IMR-90 (cell line): ENCODE results near the gene TCEAL6. TPM values are rescaled to one million over a fixed set of nuclear protein-coding genes. Genes with fewer than 3 reads are reported as not detected.

ENCODE experiments used
- ATAC-seq: fragments of 200-7000 bp; cut with Tn5 transposase; 2 replicates; pipeline ENCODE4 v1.9.1; 2020; ENCODE audit warnings: low read depth, mild to moderate bottlenecking, moderate library complexity
- BruUV-seq: library from RNA; stranded (reverse); fragments of 400-500 nt; replicated peaks from 2 replicates; lab custom pipeline; 2021; lab: Mats Ljungman, UMichigan
- CTCF ChIA-PET: fragments of 300-600 bp; formaldehyde crosslinking; extraction: SDS; loops from one replicate; lab custom pipeline; 2021; ENCODE audit warnings: antibody characterized with exemption; lab: Yijun Ruan, JAX
- POLR2A ChIA-PET: fragments of 300-600 bp; sonication (Branson Sonifier 250); formaldehyde crosslinking; loops from one replicate; lab custom pipeline; 2022; ENCODE audit warnings: antibody characterized with exemption; ENCODE audit not compliant: unreplicated experiment; lab: Charles Lee
- DNase-seq: peaks from one replicate; pipeline ENCODE4 v3.0.0; 2013
- H2AFZ ChIP-seq: replicated peaks from 2 replicates; pipeline ENCODE3; 2013; ENCODE audit warnings: low read length, mild to moderate bottlenecking; ENCODE audit not compliant: poor library complexity
- H2AK5ac ChIP-seq: 2 replicates; pipeline ENCODE4 v1.6.1; 2013; ENCODE audit warnings: low read depth, low read length, inconsistent platforms
- H2AK9ac ChIP-seq: replicated peaks from 2 replicates; pipeline ENCODE3; 2013; ENCODE audit warnings: mild to moderate bottlenecking, low read depth, low read length, moderate library complexity; ENCODE audit not compliant: poor library complexity
- H2BK120ac ChIP-seq: 2 replicates; pipeline ENCODE4 v1.6.1; 2013; ENCODE audit warnings: low read depth, low read length, inconsistent platforms
- H2BK15ac ChIP-seq: 3 replicates; pipeline ENCODE4 v1.6.1; 2013; ENCODE audit warnings: low read depth, low read length, inconsistent platforms
- H2BK20ac ChIP-seq: 2 replicates; pipeline ENCODE4 v1.6.1; 2013; ENCODE audit warnings: low read depth, mild to moderate bottlenecking, inconsistent platforms, low read length, moderate library complexity
- H2BK5ac ChIP-seq: 2 replicates; pipeline ENCODE4 v1.6.1; 2013; ENCODE audit warnings: mild to moderate bottlenecking, low read depth, low read length, inconsistent platforms; ENCODE audit not compliant: poor library complexity, severe bottlenecking
- H3K14ac ChIP-seq: replicated peaks from 2 replicates; pipeline ENCODE4 v1.6.1; 2013; ENCODE audit warnings: low read depth, low read length, inconsistent platforms
- H3K18ac ChIP-seq: 2 replicates; pipeline ENCODE4 v1.6.1; 2013; ENCODE audit warnings: low read depth, low read length, control low read depth
- H3K23ac ChIP-seq: 2 replicates; pipeline ENCODE4 v1.6.1; 2013; ENCODE audit warnings: low read depth, low read length, inconsistent platforms
- H3K27ac ChIP-seq: 2 replicates; pipeline ENCODE4 v1.5.1; 2013; ENCODE audit warnings: mild to moderate bottlenecking, control low read depth, low read length; ENCODE audit not compliant: insufficient read depth
- H3K27me3 ChIP-seq: 2 replicates; pipeline ENCODE4 v1.6.1; 2013; ENCODE audit warnings: low read length; ENCODE audit not compliant: control insufficient read depth, insufficient read depth
- H3K36me3 ChIP-seq: 2 replicates; pipeline ENCODE4 v1.6.1; 2013; ENCODE audit warnings: low read length, mixed read lengths; ENCODE audit not compliant: control insufficient read depth, insufficient read depth
- H3K4ac ChIP-seq: 2 replicates; pipeline ENCODE4 v1.6.1; 2013; ENCODE audit warnings: low read depth, low read length, inconsistent platforms
- H3K4me1 ChIP-seq: 2 replicates; pipeline ENCODE4 v1.6.1; 2013; ENCODE audit warnings: low read length, mixed read lengths; ENCODE audit not compliant: control insufficient read depth, insufficient read depth
- H3K4me2 ChIP-seq: 2 replicates; pipeline ENCODE4 v1.6.1; 2013; ENCODE audit warnings: low read depth, mild to moderate bottlenecking, control low read depth, low read length, moderate library complexity
- H3K4me3 ChIP-seq: 2 replicates; pipeline ENCODE4 v1.5.1; 2013; ENCODE audit warnings: low read depth, mild to moderate bottlenecking, control low read depth, low read length, moderate library complexity; ENCODE audit not compliant: insufficient read depth
- H3K56ac ChIP-seq: 2 replicates; pipeline ENCODE4 v1.6.1; 2013; ENCODE audit warnings: low read length, inconsistent platforms; ENCODE audit not compliant: insufficient read depth; ENCODE audit errors: extremely low read depth
- H3K79me1 ChIP-seq, 2 experiments: 2 replicates each; pipeline ENCODE4 v1.6.1; 2013; ENCODE audit warnings: low read length in 2 of 2, inconsistent platforms in 1 of 2, low read depth in 1 of 2
- H3K9ac ChIP-seq: 2 replicates; pipeline ENCODE4 v1.6.1; 2013; ENCODE audit warnings: low read depth, low read length, control low read depth
- H3K9me1 ChIP-seq: 2 replicates; pipeline ENCODE4 v1.6.1; 2013; ENCODE audit warnings: low read length, inconsistent platforms; ENCODE audit not compliant: insufficient read depth
- H3K9me3 ChIP-seq: 2 replicates; pipeline ENCODE4 v1.6.1; 2013; ENCODE audit warnings: low read length; ENCODE audit not compliant: control insufficient read depth, insufficient read depth
- H4K20me1 ChIP-seq: 2 replicates; pipeline ENCODE4 v1.6.1; 2013; ENCODE audit warnings: low read length, inconsistent platforms; ENCODE audit not compliant: insufficient read depth
- H4K5ac ChIP-seq: 2 replicates; pipeline ENCODE4 v1.6.1; 2013; ENCODE audit warnings: mild to moderate bottlenecking, low read depth, low read length, control low read depth
- H4K8ac ChIP-seq, 2 experiments: 2 replicates each; pipeline ENCODE4 v1.6.1; 2013; ENCODE audit warnings: low read depth in 2 of 2, low read length in 2 of 2, control low read depth in 1 of 2, inconsistent platforms in 1 of 2
- H4K91ac ChIP-seq: 2 replicates; pipeline ENCODE4 v1.6.1; 2013; ENCODE audit warnings: low read depth, low read length, inconsistent platforms; ENCODE audit not compliant: insufficient read depth
- BHLHE40 ChIP-seq: fragments of 150-350 bp; IDR thresholded peaks from 2 replicates; pipeline ENCODE4 v1.6.1; 2016; ENCODE audit warnings: mild to moderate bottlenecking, low read depth, low read length
- CEBPB ChIP-seq: IDR thresholded peaks from 2 replicates; pipeline ENCODE4 v1.6.1; 2012; ENCODE audit warnings: low read depth, low read length, improper control_type of control experiment
- CHD1 ChIP-seq: IDR thresholded peaks from 2 replicates; pipeline ENCODE4 v1.6.1; 2012; ENCODE audit warnings: low read depth, low read length, improper control_type of control experiment
- CTCF ChIP-seq: conservative IDR thresholded peaks from 2 replicates; pipeline ENCODE4 v1.5.1; 2012; ENCODE audit warnings: mild to moderate bottlenecking, low read depth, low read length, improper control_type of control experiment
- ELK1 ChIP-seq: fragments of 150-350 bp; IDR thresholded peaks from 2 replicates; pipeline ENCODE4 v1.6.1; 2016; ENCODE audit warnings: low read depth, mild to moderate bottlenecking, low read length, moderate library complexity, borderline replicate concordance
- MAFK ChIP-seq: IDR thresholded peaks from 2 replicates; pipeline ENCODE4 v1.6.1; 2012; ENCODE audit warnings: low read depth, low read length, improper control_type of control experiment
- MAZ ChIP-seq: IDR thresholded peaks from 2 replicates; pipeline ENCODE4 v1.6.1; 2012; ENCODE audit warnings: low read depth, mild to moderate bottlenecking, low read length, improper control_type of control experiment, moderate library complexity, borderline replicate concordance
- NFE2L2 ChIP-seq: fragments of 150-350 bp; IDR thresholded peaks from 2 replicates; pipeline ENCODE4 v1.6.1; 2016; ENCODE audit warnings: low read depth, mild to moderate bottlenecking, low read length
- POLR2A ChIP-seq: IDR thresholded peaks from 2 replicates; pipeline ENCODE4 v1.6.1; 2012; ENCODE audit warnings: mild to moderate bottlenecking, low read depth, low read length
- RFX5 ChIP-seq: IDR thresholded peaks from 2 replicates; pipeline ENCODE4 v1.8.0; 2012; ENCODE audit warnings: low read depth, mild to moderate bottlenecking, low read length, moderate library complexity
- USF2 ChIP-seq: fragments of 150-350 bp; IDR thresholded peaks from 2 replicates; pipeline ENCODE4 v1.6.1; 2017; ENCODE audit warnings: mild to moderate bottlenecking, antibody characterized with exemption, low read length, low read depth
- WGBS, 2 experiments: methylation state at CpG; one replicate each; pipeline versions ENCODE4 v1.1.5 to v1.1.7; 2013; ENCODE audit warnings: missing lambda C conversion rate in 2 of 2; ENCODE audit not compliant: insufficient read length in 1 of 2; ENCODE audit errors: extremely low coverage in 2 of 2; 5-methylcytosine and 5-hydroxymethylcytosine counted together
- dilution Hi-C: fragments of 300-500 bp; cut with HindIII; formaldehyde crosslinking; loops from one replicate; pipeline ENCODE4 v1.14.3; 2018; ENCODE audit warnings: low sequenced_read_pairs; ENCODE audit not compliant: unreplicated experiment
- in situ Hi-C: fragments of 300-500 bp; cut with MboI; formaldehyde crosslinking; loops from 3 replicates; pipeline ENCODE4 v1.14.3; 2019; ENCODE audit warnings: low sequenced_read_pairs, inconsistent platforms, mixed read lengths
- intact Hi-C: fragments of 100-400 bp; cut with micrococcal nuclease; formaldehyde crosslinking; loops from 2 replicates; pipeline ENCODE4 v1.10.0; 2022
- polyA plus RNA-seq, 3 experiments: library from polyadenylated mRNA; depleted of rRNA; stranded (reverse); fragments of >200 nt; gene quantifications; 2 replicates each; pipeline ENCODE4 v1.2.3, GENCODE V29; 2012; ENCODE audit warnings: low replicate concordance in 1 of 3
- total RNA-seq: library from RNA; depleted of rRNA; stranded (reverse); fragments of >200 nt; gene quantifications from 2 replicates; pipeline ENCODE4 v1.2.3, GENCODE V29; 2012

TCEAL6 gene
- total and polyA plus RNA-seq, 2 of the 4 experiments (the other 2 are of a cell fraction): not detected

GRCh38 chrX:102154900-102155805 lies 12.9 kb upstream of the TCEAL6 start (continued):
- no peak for TF ChIP-seq CTCF

GRCh38 chrX:102154218-102154860 lies 12.1 kb upstream of the TCEAL6 start:
- Histone ChIP-seq H4K20me1 (no peaks in the 10 kb centered on the region), H2AK9ac (no peak overlapping the region), H2BK120ac (no peak overlapping the region), H3K4me2 (no peak overlapping the region), H2AFZ (no peak overlapping the region), H3K9me1 (no peaks in the 10 kb centered on the region), H3K4ac (no peak overlapping the region), H2BK20ac (no peak overlapping the region), H4K8ac (no peak overlapping the region), H3K9ac (no peak overlapping the region), H3K4me3 (no peak overlapping the region), H4K91ac (no peak overlapping the region), H2AK5ac (no peak overlapping the region), H3K27ac (no peak overlapping the region), H3K36me3 (no peaks in the 10 kb centered on the region), H3K56ac (no peak overlapping the region), H3K14ac (no peak overlapping the region), H4K5ac (no peak overlapping the region), H3K9me3 (no peaks in the 10 kb centered on the region), H3K27me3 (peaks cover 2% of the 10 kb centered on the region; the same call in 1 of the 2 replicates), H3K79me1 (no peaks in the 10 kb centered on the region), H2BK5ac (no peak overlapping the region), H3K18ac (no peak overlapping the region), H2BK15ac (no peak overlapping the region), H3K4me1 (no peaks in the 10 kb centered on the region), H3K23ac (no peak overlapping the region)
- in situ Hi-C loops (no loop called here), dilution Hi-C loops (no loop called here), intact Hi-C loops (no loop called here)
- CTCF ChIA-PET: no interaction called here
- ATAC-seq (no peak), DNase-seq (no peak)
- POLR2A ChIA-PET: no interaction called here
- 0% methylated on average over 2 of the region's 11 CpGs; no CpG with 5 or more reads in 1 of the 2 experiments for WGBS, 2 experiments
- BruUV-seq: no TSS peak
- TF ChIP-seq POLR2A: no peak
- TF ChIP-seq USF2: no peak
- no peak for TF ChIP-seq ELK1
- TF ChIP-seq RFX5: no peak
- TF ChIP-seq MAZ: no peak
- no peak for TF ChIP-seq CEBPB
- TF ChIP-seq NFE2L2: no peak
- TF ChIP-seq MAFK: no peak
- TF ChIP-seq CHD1: no peak
- TF ChIP-seq BHLHE40: no peak
